HT-29 (cell line): ENCODE data around the gene CCDC85A. TPM values are rescaled to one million over a fixed set of nuclear protein-coding genes. Genes with fewer than 3 reads are reported as not detected.
A peak's percentile ranks its signal among the peaks of the same experiment; 100 is the strongest.

ENCODE experiments used
- DNase-seq: peaks from one replicate; pipeline ENCODE4 v3.0.0-alpha.2; 2015; ENCODE audit warnings: low spot score
- small RNA-seq: library from RNA; depleted of rRNA; stranded (forward); fragments of <200 nt; gene quantifications from one replicate; pipeline ENCODE3, GENCODE V24; 2014
- total RNA-seq: library from RNA; depleted of rRNA; stranded (reverse); fragments of >200 nt; shearing (Covaris generic); gene quantifications from 2 replicates; pipeline ENCODE4 v1.2.3, GENCODE V29; 2014

The CCDC85A gene
- total RNA-seq, 1 experiment from 2014 or later: 0.10 TPM

- DNase-seq: no peak
Measured at GRCh38 chr2:56361844-56362243, 178.1 kb downstream of the CCDC85A start.

GRCh38 chr2:56364902-56365301, 181.1 kb downstream of the CCDC85A start:
- DNase-seq: no peak

- no peak for DNase-seq
Measured at GRCh38 chr2:56369316-56369715, 185.5 kb downstream of the CCDC85A start.

GRCh38 chr2:56372071-56372656, 188.4 kb downstream of the CCDC85A start:
- DNase-seq: no peak

DNA sequence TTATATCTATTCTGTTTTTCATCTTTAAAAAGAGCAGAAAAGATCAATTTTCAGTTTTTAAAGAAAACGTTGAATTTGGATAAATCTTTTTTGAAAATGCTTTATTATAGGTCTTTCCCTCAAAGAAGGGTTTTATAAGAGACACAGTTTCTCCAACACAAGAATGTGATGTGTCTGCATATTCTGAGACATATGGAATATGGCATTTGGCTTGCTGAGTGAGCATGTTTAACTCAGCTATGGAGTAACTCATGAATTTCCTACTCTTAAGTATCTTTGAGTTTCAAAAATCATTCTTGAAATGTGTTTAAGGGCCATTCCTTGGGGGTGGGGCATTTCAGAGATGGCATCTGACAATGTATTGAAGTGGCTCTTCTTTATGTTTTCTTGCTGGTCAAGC, 191.5 kb downstream of the CCDC85A start:
- no peak for DNase-seq

DNA sequence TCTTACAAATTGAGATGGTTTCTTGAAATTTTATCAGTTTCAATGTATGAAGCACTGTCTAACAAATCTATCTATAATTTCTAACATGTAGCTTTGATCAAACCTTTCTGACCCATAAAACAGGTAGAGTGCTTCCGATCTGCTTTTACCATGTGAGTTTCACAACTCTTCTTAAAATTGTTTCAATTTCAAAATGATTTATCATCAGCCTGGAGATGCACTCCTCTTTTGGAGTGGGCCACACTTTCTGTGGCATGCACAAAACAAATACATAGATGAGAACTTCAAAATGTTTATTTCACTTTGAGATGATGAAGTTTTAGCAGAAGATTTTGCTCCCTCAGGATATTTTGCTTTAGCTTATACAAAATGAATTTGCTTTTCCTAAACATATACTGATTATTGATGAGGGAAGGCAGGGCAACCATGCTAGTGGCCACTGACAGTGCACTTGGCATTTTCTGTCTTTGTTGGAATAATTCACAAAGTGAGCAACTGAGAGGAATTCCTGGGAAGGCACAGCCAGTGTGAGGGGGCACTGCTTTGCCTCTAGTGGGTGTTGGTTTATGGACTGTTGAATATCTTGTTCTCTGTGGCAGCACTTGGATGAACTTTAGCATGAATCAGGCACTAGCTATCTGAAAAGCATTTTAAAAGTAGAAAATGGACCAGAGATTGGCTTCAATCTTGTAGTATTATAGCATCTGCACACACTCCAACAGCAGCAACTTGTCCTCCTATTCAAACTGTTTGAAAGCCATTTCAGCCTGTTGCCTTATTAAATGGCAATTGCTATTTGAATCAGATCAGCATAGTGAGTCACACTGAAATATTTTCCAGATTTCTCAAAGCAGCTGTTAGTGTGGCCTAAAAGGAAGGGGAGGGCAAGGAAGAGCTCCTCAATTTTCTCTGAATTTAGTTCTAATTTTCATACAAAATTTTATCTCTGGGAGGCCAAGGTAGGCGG, 193.2 kb downstream of the CCDC85A start:
- no peak for DNase-seq

DNA sequence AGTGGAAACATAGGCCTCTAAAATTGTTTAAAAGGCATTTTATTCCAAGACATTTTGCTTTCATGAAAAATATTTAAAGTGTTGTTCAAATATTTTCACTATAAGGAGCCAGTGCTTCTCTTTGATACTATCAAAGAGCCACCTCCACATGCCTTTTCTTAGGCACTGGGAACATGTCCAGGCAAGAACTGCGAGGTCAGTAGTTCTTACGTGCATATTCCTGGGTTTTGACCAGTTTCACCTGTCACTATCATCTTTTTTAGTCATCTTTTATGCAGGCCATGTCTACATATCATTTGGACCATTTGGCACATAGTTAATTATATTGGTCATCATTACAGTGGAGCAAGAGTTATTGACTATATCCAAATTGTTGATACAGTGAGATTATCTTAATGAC, 195.3 kb downstream of the CCDC85A start:
- no peak for DNase-seq

- DNase-seq: no peak
Measured at GRCh38 chr2:56380861-56381260, 197.1 kb downstream of the CCDC85A start.

GRCh38 chr2:56382466-56382865, 198.7 kb downstream of the CCDC85A start:
- no peak for DNase-seq

- no peak for DNase-seq
Measured at GRCh38 chr2:56386657-56387056, 202.9 kb downstream of the CCDC85A start.

GRCh38 chr2:56390644-56391043, 206.9 kb downstream of the CCDC85A start:
- DNase-seq: no peak

- DNase-seq: no peak
Measured at GRCh38 chr2:56410140-56410539, 226.3 kb downstream of the CCDC85A start.

GRCh38 chr2:56416500-56417176, 232.8 kb downstream of the CCDC85A start:
- no peak for DNase-seq

Small RNA genes lying within 50 kb of the gene (small RNA-seq; reads per million reads assigned to genes)
- gene RNA5SP93: 1.1 reads per million, percentile 42 among the genes with 10 or more reads in this experiment
